HepG2 (cell line): ENCODE results near the gene ATP1B2. TPM values are rescaled to one million over a fixed set of nuclear protein-coding genes. Genes with fewer than 3 reads are reported as not detected.

Experiments
- CBX1 ChIP-seq: IDR thresholded peaks from one replicate; pipeline ENCODE4 v1.6.1; 2016; ENCODE audit warnings: antibody characterized with exemption, low read depth
- CREB1 ChIP-seq, 2 experiments: fragments of 450-650 bp in 1 of 2; IDR thresholded peaks; 2 replicates each; pipeline ENCODE4 v1.6.1; 2016 to 2017; ENCODE audit warnings: control low read depth in 1 of 2, mild to moderate bottlenecking in 1 of 2, missing compliant biosample characterization in 1 of 2, missing genetic modification characterization in 1 of 2
- CREM ChIP-seq, 2 experiments: sonication (generic) in 1 of 2; formaldehyde crosslinking in 1 of 2; IDR thresholded peaks; 2 replicates each; pipeline versions ENCODE4 v1.4.0 to v1.6.1; 2016 to 2020; ENCODE audit warnings: antibody characterized with exemption in 1 of 2, mild to moderate bottlenecking in 1 of 2, missing genetic modification reagents in 1 of 2
- FOXK1 ChIP-seq: sonication (generic); formaldehyde crosslinking; IDR thresholded peaks from 2 replicates; pipeline ENCODE4 v1.4.0; 2020; ENCODE audit warnings: low read depth, missing genetic modification reagents, borderline replicate concordance
- FOXK2 ChIP-seq: fragments of 450-650 bp; IDR thresholded peaks from 2 replicates; pipeline ENCODE4 v1.6.1; 2016
- GABPB1 ChIP-seq: IDR thresholded peaks from 2 replicates; pipeline ENCODE4 v1.6.1; 2016; ENCODE audit warnings: mild to moderate bottlenecking, missing genetic modification reagents, moderate library complexity, missing compliant biosample characterization
- HDAC1 ChIP-seq: sonication (generic); formaldehyde crosslinking; IDR thresholded peaks from 2 replicates; pipeline ENCODE4 v1.5.1; 2020; ENCODE audit warnings: mild to moderate bottlenecking, missing genetic modification reagents
- KDM5B ChIP-seq: sonication (generic); formaldehyde crosslinking; IDR thresholded peaks from 2 replicates; pipeline ENCODE4 v1.4.0; 2020; ENCODE audit warnings: missing genetic modification reagents, mild to moderate bottlenecking, borderline replicate concordance
- MAZ ChIP-seq, 2 experiments: sonication (generic) in 1 of 2; formaldehyde crosslinking in 1 of 2; IDR thresholded peaks; 2 replicates each; pipeline versions ENCODE4 v1.5.0 to v1.6.1; 2012 to 2020; ENCODE audit warnings: low read depth in 2 of 2, mild to moderate bottlenecking in 2 of 2, borderline replicate concordance in 1 of 2, improper control_type of control experiment in 1 of 2, low read length in 1 of 2, missing genetic modification reagents in 1 of 2, moderate library complexity in 1 of 2
- NFYB ChIP-seq: sonication (generic); formaldehyde crosslinking; IDR thresholded peaks from 2 replicates; pipeline ENCODE4 v1.4.0; 2020; ENCODE audit warnings: missing genetic modification reagents
- PCBP1 ChIP-seq: fragments of 200-400 bp; formaldehyde crosslinking; IDR thresholded peaks from 2 replicates; pipeline ENCODE4 v1.6.1; 2017; ENCODE audit warnings: mild to moderate bottlenecking, low read depth, low read length, borderline replicate concordance
- PHB2 ChIP-seq: fragments of 450-650 bp; IDR thresholded peaks from 2 replicates; pipeline ENCODE4 v1.6.1; 2018; ENCODE audit not compliant: partially characterized antibody
- POLR2A ChIP-seq, 2 experiments: IDR thresholded peaks; 2 replicates each; pipeline ENCODE4 v1.6.1; 2011; ENCODE audit warnings: low read depth in 2 of 2, low read length in 2 of 2, mild to moderate bottlenecking in 1 of 2, moderate library complexity in 1 of 2; ENCODE audit not compliant: insufficient read depth in 1 of 2
- RFX5 ChIP-seq: IDR thresholded peaks from 2 replicates; pipeline ENCODE4 v1.6.1; 2011; ENCODE audit warnings: low read depth, low read length, improper control_type of control experiment
- RFXAP ChIP-seq: sonication (generic); formaldehyde crosslinking; IDR thresholded peaks from 2 replicates; pipeline ENCODE4 v1.4.0; 2020; ENCODE audit warnings: missing genetic modification reagents, borderline replicate concordance
- SMC3 ChIP-seq: IDR thresholded peaks from 2 replicates; pipeline ENCODE4 v1.6.1; 2011; ENCODE audit warnings: low read length, improper control_type of control experiment
- SP1 ChIP-seq, 2 experiments: fragments of 450-650 bp in 1 of 2; sonication (generic) in 1 of 2; formaldehyde crosslinking in 1 of 2; IDR thresholded peaks; 2 replicates each; pipeline versions ENCODE4 v1.4.0 to v1.6.1; 2016 to 2020; ENCODE audit warnings: missing genetic modification reagents in 1 of 2
- SRSF1 ChIP-seq: fragments of 200-400 bp; formaldehyde crosslinking; optimal IDR thresholded peaks from 2 replicates; pipeline ENCODE3; 2017; ENCODE audit warnings: mild to moderate bottlenecking, low read depth, low read length, moderate library complexity
- YEATS4 ChIP-seq: sonication (generic); formaldehyde crosslinking; IDR thresholded peaks from 2 replicates; pipeline ENCODE4 v1.4.0; 2020; ENCODE audit warnings: missing genetic modification reagents, borderline replicate concordance
- ZMAT3 ChIP-seq: sonication (generic); formaldehyde crosslinking; conservative IDR thresholded peaks from 2 replicates; pipeline ENCODE4 v1.7.0; 2021; ENCODE audit warnings: missing genetic modification reagents
- ZNF24 ChIP-seq: fragments of 450-650 bp; IDR thresholded peaks from 2 replicates; pipeline ENCODE4 v1.6.1; 2017; ENCODE audit warnings: antibody characterized with exemption, mild to moderate bottlenecking
- ZNF354B ChIP-seq: sonication (generic); formaldehyde crosslinking; IDR thresholded peaks from 2 replicates; pipeline ENCODE4 v1.8.0; 2022; ENCODE audit warnings: mild to moderate bottlenecking, missing genetic modification reagents
- ZNF431 ChIP-seq: sonication (generic); formaldehyde crosslinking; IDR thresholded peaks from 2 replicates; pipeline ENCODE4 v1.9.0; 2022; ENCODE audit warnings: missing genetic modification reagents, low read depth, mild to moderate bottlenecking, borderline replicate concordance
- ZNF44 ChIP-seq: sonication (generic); formaldehyde crosslinking; IDR thresholded peaks from 2 replicates; pipeline ENCODE4 v1.5.1; 2020; ENCODE audit warnings: mild to moderate bottlenecking, missing genetic modification reagents
- ZNF75D ChIP-seq: sonication (generic); formaldehyde crosslinking; IDR thresholded peaks from 2 replicates; pipeline ENCODE4 v1.8.1; 2023; ENCODE audit warnings: missing genetic modification reagents, mild to moderate bottlenecking, borderline replicate concordance
- polyA plus RNA-seq, 8 experiments: library from polyadenylated mRNA; depleted of rRNA in 3 of 8; stranded (reverse) in 7 of 8; unstranded in 1 of 8; fragments of >200 nt; fragmentation: Illumina TruSeq in 4 of 8; extraction: Trizol in 4 of 8; gene quantifications; 2 replicates each; pipeline versions ENCODE4 v1.2.1 to v1.2.3, GENCODE V29; 2011 to 2016; ENCODE audit warnings: low read depth in 4 of 8, missing spikeins in 1 of 8, mixed read lengths in 1 of 8; ENCODE audit not compliant: insufficient read depth in 1 of 8
- total RNA-seq, 5 experiments: library from RNA; depleted of rRNA; stranded (reverse); fragments of >200 nt; fragmentation: Illumina TruSeq; extraction: Trizol; gene quantifications; 2 replicates each; pipeline ENCODE4 v1.2.3, GENCODE V29; 2016; ENCODE audit warnings: low read depth in 1 of 5
- TF ChIP-seq, protein P1 (sequence below): sonication (generic); formaldehyde crosslinking; IDR thresholded peaks from 2 replicates; pipeline ENCODE4 v1.5.1; 2020; ENCODE audit warnings: mild to moderate bottlenecking, moderate library complexity, missing genetic modification reagents
- TF ChIP-seq, protein P2 (sequence below): IDR thresholded peaks from 2 replicates; pipeline ENCODE4 v1.6.1; 2016

ATP1B2 gene
- total and polyA plus RNA-seq, 2 of the 13 experiments (the other 11 are each of a cell fraction or from before 2014, with no cell fraction given): not detected

DNA sequence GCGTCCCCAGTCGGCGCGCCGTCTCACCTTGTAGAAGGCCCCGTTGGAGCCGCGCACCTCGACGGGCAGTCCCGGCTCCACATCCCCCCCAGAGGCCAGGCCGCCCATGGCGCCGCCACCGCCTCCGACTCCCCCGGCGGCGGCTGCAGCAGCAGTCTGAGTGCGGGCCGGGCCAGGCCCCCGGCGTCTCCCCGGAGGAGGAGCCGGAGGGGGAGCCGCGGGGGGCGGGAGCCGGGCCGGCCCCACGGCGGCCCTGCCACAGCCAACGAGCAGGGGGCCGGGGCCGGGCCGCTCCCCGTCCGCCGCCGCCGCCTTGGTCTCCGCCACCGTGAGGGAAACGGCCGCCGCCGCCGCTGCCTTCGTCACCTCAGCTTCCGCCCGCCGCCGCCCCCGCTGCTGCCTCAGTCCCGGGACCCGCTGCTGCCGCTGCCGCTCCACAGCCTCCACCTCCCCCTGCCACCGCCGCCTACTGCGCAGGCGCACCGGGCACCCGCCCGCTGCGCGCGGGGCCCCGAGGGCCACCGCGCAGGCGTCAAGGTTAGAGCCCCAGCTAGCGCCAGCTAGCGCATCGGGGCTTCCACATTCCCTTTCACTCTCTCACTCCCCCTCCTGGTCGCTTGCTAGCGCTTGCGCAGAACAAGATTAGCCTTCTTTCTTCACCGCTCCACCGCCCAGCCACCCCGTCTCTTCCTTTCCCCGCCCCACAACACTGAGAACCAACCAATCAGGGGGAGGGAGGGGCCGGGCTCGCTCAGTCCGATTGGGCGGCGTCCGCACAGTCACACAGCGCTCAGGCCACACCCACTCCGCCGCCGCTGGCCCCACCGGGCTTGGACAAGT, 36.1 kb upstream of the ATP1B2 start, which contains the start of gene FXR2 (continued):
- TF ChIP-seq ZNF24: no peak
- peak; percentile 76; the same call in 1 of the 2 replicates for TF ChIP-seq MAZ (IDR thresholded peaks at IDR 0.05; ENCODE audit: borderline replicate concordance, low read depth, low read length)
- TF ChIP-seq MAZ (CRISPR knock-in tag; IDR thresholded peaks at IDR 0.05; ENCODE audit: low read depth): peak; percentile 40; the same call in 1 of the 2 replicates
- TF ChIP-seq RFX5: peak; percentile 84
- TF ChIP-seq KDM5B (CRISPR knock-in tag): peak; percentile 47; the same call in 1 of the 2 replicates
- TF ChIP-seq POLR2A (IDR thresholded peaks at IDR 0.05; ENCODE audit: insufficient read depth in 1 of 2, low read depth in 2 of 2, low read length in 2 of 2): peak in 1 of 2 experiments; percentile 64
- no peak for TF ChIP-seq ZNF44 (CRISPR knock-in tag)
- peak; percentile 45; the same call in 1 of the 2 replicates for TF ChIP-seq HDAC1 (CRISPR knock-in tag)
- TF ChIP-seq CBX1: no peak
- TF ChIP-seq SP1 (IDR thresholded peaks at IDR 0.05): no peak
- TF ChIP-seq SP1 (CRISPR knock-in tag; IDR thresholded peaks at IDR 0.05): peak; percentile 72; the same call in 1 of the 2 replicates
- 0 out of 2 replicates have a peak, but pooled peaks have one; percentile 26 for TF ChIP-seq ZNF431
- TF ChIP-seq, protein P1, sequence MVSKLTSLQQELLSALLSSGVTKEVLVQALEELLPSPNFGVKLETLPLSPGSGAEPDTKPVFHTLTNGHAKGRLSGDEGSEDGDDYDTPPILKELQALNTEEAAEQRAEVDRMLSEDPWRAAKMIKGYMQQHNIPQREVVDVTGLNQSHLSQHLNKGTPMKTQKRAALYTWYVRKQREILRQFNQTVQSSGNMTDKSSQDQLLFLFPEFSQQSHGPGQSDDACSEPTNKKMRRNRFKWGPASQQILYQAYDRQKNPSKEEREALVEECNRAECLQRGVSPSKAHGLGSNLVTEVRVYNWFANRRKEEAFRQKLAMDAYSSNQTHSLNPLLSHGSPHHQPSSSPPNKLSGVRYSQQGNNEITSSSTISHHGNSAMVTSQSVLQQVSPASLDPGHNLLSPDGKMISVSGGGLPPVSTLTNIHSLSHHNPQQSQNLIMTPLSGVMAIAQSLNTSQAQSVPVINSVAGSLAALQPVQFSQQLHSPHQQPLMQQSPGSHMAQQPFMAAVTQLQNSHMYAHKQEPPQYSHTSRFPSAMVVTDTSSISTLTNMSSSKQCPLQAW (CRISPR knock-in tag): peak; percentile 40; the same call in 1 of the 2 replicates
- peak; percentile 67 for TF ChIP-seq SRSF1
- 0 out of 2 replicates have a peak, but pooled peaks have one; percentile 14 for TF ChIP-seq PCBP1
- no peak for TF ChIP-seq ZNF354B (CRISPR knock-in tag)
- TF ChIP-seq SMC3: 0 out of 2 replicates have a peak, but pooled peaks have one; percentile 7
- TF ChIP-seq YEATS4 (CRISPR knock-in tag): peak; percentile 21; the same call in 1 of the 2 replicates
- peak; percentile 76 for TF ChIP-seq CREB1 (IDR thresholded peaks at IDR 0.05)
- peak; percentile 75; the same call in 1 of the 2 replicates for TF ChIP-seq CREB1 (CRISPR knock-in tag; IDR thresholded peaks at IDR 0.05)
- peak; percentile 99 for TF ChIP-seq RFXAP (CRISPR knock-in tag)
- TF ChIP-seq ZNF75D (CRISPR knock-in tag): 0 out of 2 replicates have a peak, but pooled peaks have one; percentile 40
- peak; percentile 86 for TF ChIP-seq NFYB
- TF ChIP-seq PHB2: no peak
- peak; percentile 67; the same call in 1 of the 2 replicates for TF ChIP-seq FOXK1 (CRISPR knock-in tag)
- TF ChIP-seq GABPB1: peak; percentile 43
- TF ChIP-seq, protein P2, sequence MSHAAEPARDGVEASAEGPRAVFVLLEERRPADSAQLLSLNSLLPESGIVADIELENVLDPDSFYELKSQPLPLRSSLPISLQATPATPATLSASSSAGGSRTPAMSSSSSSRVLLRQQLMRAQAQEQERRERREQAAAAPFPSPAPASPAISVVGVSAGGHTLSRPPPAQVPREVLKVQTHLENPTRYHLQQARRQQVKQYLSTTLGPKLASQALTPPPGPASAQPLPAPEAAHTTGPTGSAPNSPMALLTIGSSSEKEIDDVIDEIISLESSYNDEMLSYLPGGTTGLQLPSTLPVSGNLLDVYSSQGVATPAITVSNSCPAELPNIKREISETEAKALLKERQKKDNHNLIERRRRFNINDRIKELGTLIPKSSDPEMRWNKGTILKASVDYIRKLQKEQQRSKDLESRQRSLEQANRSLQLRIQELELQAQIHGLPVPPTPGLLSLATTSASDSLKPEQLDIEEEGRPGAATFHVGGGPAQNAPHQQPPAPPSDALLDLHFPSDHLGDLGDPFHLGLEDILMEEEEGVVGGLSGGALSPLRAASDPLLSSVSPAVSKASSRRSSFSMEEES: 0 out of 2 replicates have a peak, but pooled peaks have one; percentile 7
- TF ChIP-seq FOXK2: peak; percentile 42; the same call in 1 of the 2 replicates
- peak; percentile 13; the same call in 1 of the 2 replicates for TF ChIP-seq ZMAT3 (CRISPR knock-in tag)
- 0 out of 2 replicates have a peak, but pooled peaks have one; percentile 31 for TF ChIP-seq CREM (IDR thresholded peaks at IDR 0.05)
- no peak for TF ChIP-seq CREM (CRISPR knock-in tag; IDR thresholded peaks at IDR 0.05)
